NCI-H526 (cell line): ENCODE results near the gene NFS1.

Experiments used
- DNase-seq, 2 experiments: peaks; one replicate each; lab custom pipeline; 2025; lab: John Stamatoyannopoulos, UW

Gene NFS1

GRCh38 chr20:35640724-35641123, 58.4 kb downstream of the NFS1 start:
- no peak for DNase-seq

GRCh38 chr20:35638751-35639150, 60.4 kb downstream of the NFS1 start:
- no peak for DNase-seq

- DNase-seq: no peak
Observed at GRCh38 chr20:35637276-35637675, 61.9 kb downstream of the NFS1 start.

GRCh38 chr20:35636095-35636494, 63.1 kb downstream of the NFS1 start:
- no peak for DNase-seq

GRCh38 chr20:35635652-35636051, 63.5 kb downstream of the NFS1 start:
- DNase-seq: no peak

- no peak for DNase-seq
Observed at GRCh38 chr20:35632539-35633115, 66.5 kb downstream of the NFS1 start.

GRCh38 chr20:35630636-35631035, 68.5 kb downstream of the NFS1 start:
- DNase-seq: no peak

- no peak for DNase-seq
Observed at GRCh38 chr20:35629427-35630145, 69.6 kb downstream of the NFS1 start.

GRCh38 chr20:35627121-35627520, 72.0 kb downstream of the NFS1 start:
- DNase-seq: no peak

GRCh38 chr20:35626386-35627001, 72.7 kb downstream of the NFS1 start:
- DNase-seq: no peak

GRCh38 chr20:35625584-35626385, 73.4 kb downstream of the NFS1 start:
- no peak for DNase-seq

GRCh38 chr20:35621560-35621946, 77.6 kb downstream of the NFS1 start:
- DNase-seq: no peak

GRCh38 chr20:35620818-35621559, 78.2 kb downstream of the NFS1 start:
- no peak for DNase-seq

- peak; percentile 88 to 98 for DNase-seq
Observed at GRCh38 chr20:35619196-35620095, 79.7 kb downstream of the NFS1 start.

- DNase-seq: peak; percentile 31 to 81
Observed at GRCh38 chr20:35618263-35619131, 80.7 kb downstream of the NFS1 start.
